IMR-90 (cell line): ENCODE results near the gene KLHL33. TPM values are rescaled to one million over a fixed set of nuclear protein-coding genes. Genes with fewer than 3 reads are reported as not detected.

Experiments
- ATAC-seq: fragments of 200-7000 bp; cut with Tn5 transposase; 2 replicates; pipeline ENCODE4 v1.9.1; 2020; ENCODE audit warnings: low read depth, mild to moderate bottlenecking, moderate library complexity
- BruUV-seq: library from RNA; stranded (reverse); fragments of 400-500 nt; replicated peaks from 2 replicates; lab custom pipeline; 2021; lab: Mats Ljungman, UMichigan
- CTCF ChIA-PET: fragments of 300-600 bp; formaldehyde crosslinking; extraction: SDS; loops from one replicate; lab custom pipeline; 2021; ENCODE audit warnings: antibody characterized with exemption; lab: Yijun Ruan, JAX
- POLR2A ChIA-PET: fragments of 300-600 bp; sonication (Branson Sonifier 250); formaldehyde crosslinking; loops from one replicate; lab custom pipeline; 2022; ENCODE audit warnings: antibody characterized with exemption; ENCODE audit not compliant: unreplicated experiment; lab: Charles Lee
- DNase-seq: peaks from one replicate; pipeline ENCODE4 v3.0.0; 2013
- H2AFZ ChIP-seq: replicated peaks from 2 replicates; pipeline ENCODE3; 2013; ENCODE audit warnings: low read length, mild to moderate bottlenecking; ENCODE audit not compliant: poor library complexity
- H2AK5ac ChIP-seq: 2 replicates; pipeline ENCODE4 v1.6.1; 2013; ENCODE audit warnings: low read depth, low read length, inconsistent platforms
- H2AK9ac ChIP-seq: replicated peaks from 2 replicates; pipeline ENCODE3; 2013; ENCODE audit warnings: mild to moderate bottlenecking, low read depth, low read length, moderate library complexity; ENCODE audit not compliant: poor library complexity
- H2BK120ac ChIP-seq: 2 replicates; pipeline ENCODE4 v1.6.1; 2013; ENCODE audit warnings: low read depth, low read length, inconsistent platforms
- H2BK15ac ChIP-seq: 3 replicates; pipeline ENCODE4 v1.6.1; 2013; ENCODE audit warnings: low read depth, low read length, inconsistent platforms
- H2BK20ac ChIP-seq: 2 replicates; pipeline ENCODE4 v1.6.1; 2013; ENCODE audit warnings: low read depth, mild to moderate bottlenecking, inconsistent platforms, low read length, moderate library complexity
- H2BK5ac ChIP-seq: 2 replicates; pipeline ENCODE4 v1.6.1; 2013; ENCODE audit warnings: mild to moderate bottlenecking, low read depth, low read length, inconsistent platforms; ENCODE audit not compliant: poor library complexity, severe bottlenecking
- H3K14ac ChIP-seq: replicated peaks from 2 replicates; pipeline ENCODE4 v1.6.1; 2013; ENCODE audit warnings: low read depth, low read length, inconsistent platforms
- H3K18ac ChIP-seq: 2 replicates; pipeline ENCODE4 v1.6.1; 2013; ENCODE audit warnings: low read depth, low read length, control low read depth
- H3K23ac ChIP-seq: 2 replicates; pipeline ENCODE4 v1.6.1; 2013; ENCODE audit warnings: low read depth, low read length, inconsistent platforms
- H3K27ac ChIP-seq: 2 replicates; pipeline ENCODE4 v1.5.1; 2013; ENCODE audit warnings: mild to moderate bottlenecking, control low read depth, low read length; ENCODE audit not compliant: insufficient read depth
- H3K27me3 ChIP-seq: 2 replicates; pipeline ENCODE4 v1.6.1; 2013; ENCODE audit warnings: low read length; ENCODE audit not compliant: control insufficient read depth, insufficient read depth
- H3K36me3 ChIP-seq: 2 replicates; pipeline ENCODE4 v1.6.1; 2013; ENCODE audit warnings: low read length, mixed read lengths; ENCODE audit not compliant: control insufficient read depth, insufficient read depth
- H3K4ac ChIP-seq: 2 replicates; pipeline ENCODE4 v1.6.1; 2013; ENCODE audit warnings: low read depth, low read length, inconsistent platforms
- H3K4me1 ChIP-seq: 2 replicates; pipeline ENCODE4 v1.6.1; 2013; ENCODE audit warnings: low read length, mixed read lengths; ENCODE audit not compliant: control insufficient read depth, insufficient read depth
- H3K4me2 ChIP-seq: 2 replicates; pipeline ENCODE4 v1.6.1; 2013; ENCODE audit warnings: low read depth, mild to moderate bottlenecking, control low read depth, low read length, moderate library complexity
- H3K4me3 ChIP-seq: 2 replicates; pipeline ENCODE4 v1.5.1; 2013; ENCODE audit warnings: low read depth, mild to moderate bottlenecking, control low read depth, low read length, moderate library complexity; ENCODE audit not compliant: insufficient read depth
- H3K56ac ChIP-seq: 2 replicates; pipeline ENCODE4 v1.6.1; 2013; ENCODE audit warnings: low read length, inconsistent platforms; ENCODE audit not compliant: insufficient read depth; ENCODE audit errors: extremely low read depth
- H3K79me1 ChIP-seq, 2 experiments: 2 replicates each; pipeline ENCODE4 v1.6.1; 2013; ENCODE audit warnings: low read length in 2 of 2, inconsistent platforms in 1 of 2, low read depth in 1 of 2
- H3K9ac ChIP-seq: 2 replicates; pipeline ENCODE4 v1.6.1; 2013; ENCODE audit warnings: low read depth, low read length, control low read depth
- H3K9me1 ChIP-seq: 2 replicates; pipeline ENCODE4 v1.6.1; 2013; ENCODE audit warnings: low read length, inconsistent platforms; ENCODE audit not compliant: insufficient read depth
- H3K9me3 ChIP-seq: 2 replicates; pipeline ENCODE4 v1.6.1; 2013; ENCODE audit warnings: low read length; ENCODE audit not compliant: control insufficient read depth, insufficient read depth
- H4K20me1 ChIP-seq: 2 replicates; pipeline ENCODE4 v1.6.1; 2013; ENCODE audit warnings: low read length, inconsistent platforms; ENCODE audit not compliant: insufficient read depth
- H4K5ac ChIP-seq: 2 replicates; pipeline ENCODE4 v1.6.1; 2013; ENCODE audit warnings: mild to moderate bottlenecking, low read depth, low read length, control low read depth
- H4K8ac ChIP-seq, 2 experiments: 2 replicates each; pipeline ENCODE4 v1.6.1; 2013; ENCODE audit warnings: low read depth in 2 of 2, low read length in 2 of 2, control low read depth in 1 of 2, inconsistent platforms in 1 of 2
- H4K91ac ChIP-seq: 2 replicates; pipeline ENCODE4 v1.6.1; 2013; ENCODE audit warnings: low read depth, low read length, inconsistent platforms; ENCODE audit not compliant: insufficient read depth
- BHLHE40 ChIP-seq: fragments of 150-350 bp; IDR thresholded peaks from 2 replicates; pipeline ENCODE4 v1.6.1; 2016; ENCODE audit warnings: mild to moderate bottlenecking, low read depth, low read length
- CEBPB ChIP-seq: IDR thresholded peaks from 2 replicates; pipeline ENCODE4 v1.6.1; 2012; ENCODE audit warnings: low read depth, low read length, improper control_type of control experiment
- CHD1 ChIP-seq: IDR thresholded peaks from 2 replicates; pipeline ENCODE4 v1.6.1; 2012; ENCODE audit warnings: low read depth, low read length, improper control_type of control experiment
- FOS ChIP-seq: fragments of 150-350 bp; IDR thresholded peaks from 2 replicates; pipeline ENCODE4 v1.6.1; 2016; ENCODE audit warnings: low read depth, low read length
- MAFK ChIP-seq: IDR thresholded peaks from 2 replicates; pipeline ENCODE4 v1.6.1; 2012; ENCODE audit warnings: low read depth, low read length, improper control_type of control experiment
- MAZ ChIP-seq: IDR thresholded peaks from 2 replicates; pipeline ENCODE4 v1.6.1; 2012; ENCODE audit warnings: low read depth, mild to moderate bottlenecking, low read length, improper control_type of control experiment, moderate library complexity, borderline replicate concordance
- MXI1 ChIP-seq: IDR thresholded peaks from 2 replicates; pipeline ENCODE4 v1.6.1; 2012; ENCODE audit warnings: low read depth, mild to moderate bottlenecking, low read length, moderate library complexity, borderline replicate concordance
- NFE2L2 ChIP-seq: fragments of 150-350 bp; IDR thresholded peaks from 2 replicates; pipeline ENCODE4 v1.6.1; 2016; ENCODE audit warnings: low read depth, mild to moderate bottlenecking, low read length
- POLR2A ChIP-seq: IDR thresholded peaks from 2 replicates; pipeline ENCODE4 v1.6.1; 2012; ENCODE audit warnings: mild to moderate bottlenecking, low read depth, low read length
- RAD21 ChIP-seq: IDR thresholded peaks from 2 replicates; pipeline ENCODE4 v1.6.1; 2012; ENCODE audit warnings: low read length, improper control_type of control experiment
- RCOR1 ChIP-seq: IDR thresholded peaks from 2 replicates; pipeline ENCODE4 v1.6.1; 2012; ENCODE audit warnings: mild to moderate bottlenecking, low read length, improper control_type of control experiment; ENCODE audit not compliant: insufficient replicate concordance
- RFX5 ChIP-seq: IDR thresholded peaks from 2 replicates; pipeline ENCODE4 v1.8.0; 2012; ENCODE audit warnings: low read depth, mild to moderate bottlenecking, low read length, moderate library complexity
- SMC3 ChIP-seq: fragments of 150-350 bp; IDR thresholded peaks from 2 replicates; pipeline ENCODE4 v1.6.1; 2016; ENCODE audit warnings: low read depth, mild to moderate bottlenecking, antibody characterized with exemption, low read length, moderate library complexity
- WGBS, 2 experiments: methylation state at CpG; one replicate each; pipeline versions ENCODE4 v1.1.5 to v1.1.7; 2013; ENCODE audit warnings: missing lambda C conversion rate in 2 of 2; ENCODE audit not compliant: insufficient read length in 1 of 2; ENCODE audit errors: extremely low coverage in 2 of 2; 5-methylcytosine and 5-hydroxymethylcytosine counted together
- dilution Hi-C: fragments of 300-500 bp; cut with HindIII; formaldehyde crosslinking; loops from one replicate; pipeline ENCODE4 v1.14.3; 2018; ENCODE audit warnings: low sequenced_read_pairs; ENCODE audit not compliant: unreplicated experiment
- in situ Hi-C: fragments of 300-500 bp; cut with MboI; formaldehyde crosslinking; loops from 3 replicates; pipeline ENCODE4 v1.14.3; 2019; ENCODE audit warnings: low sequenced_read_pairs, inconsistent platforms, mixed read lengths
- intact Hi-C: fragments of 100-400 bp; cut with micrococcal nuclease; formaldehyde crosslinking; loops from 2 replicates; pipeline ENCODE4 v1.10.0; 2022
- polyA plus RNA-seq, 3 experiments: library from polyadenylated mRNA; depleted of rRNA; stranded (reverse); fragments of >200 nt; gene quantifications; 2 replicates each; pipeline ENCODE4 v1.2.3, GENCODE V29; 2012; ENCODE audit warnings: low replicate concordance in 1 of 3
- total RNA-seq: library from RNA; depleted of rRNA; stranded (reverse); fragments of >200 nt; gene quantifications from 2 replicates; pipeline ENCODE4 v1.2.3, GENCODE V29; 2012
- TF ChIP-seq, protein P1 (sequence below): conservative IDR thresholded peaks from 2 replicates; pipeline ENCODE4 v1.5.1; 2012; ENCODE audit warnings: mild to moderate bottlenecking, low read depth, low read length, improper control_type of control experiment
- TF ChIP-seq, protein P2 (sequence below): fragments of 150-350 bp; IDR thresholded peaks from 2 replicates; pipeline ENCODE4 v1.6.1; 2016; ENCODE audit warnings: low read depth, mild to moderate bottlenecking, low read length, moderate library complexity, borderline replicate concordance
- TF ChIP-seq, protein P3 (sequence below): fragments of 150-350 bp; IDR thresholded peaks from 2 replicates; pipeline ENCODE4 v1.6.1; 2017; ENCODE audit warnings: mild to moderate bottlenecking, antibody characterized with exemption, low read length, low read depth

Gene KLHL33
- total and polyA plus RNA-seq, 2 of the 4 experiments (the other 2 are of a cell fraction) = under 0.01 to 0.03 TPM

DNA sequence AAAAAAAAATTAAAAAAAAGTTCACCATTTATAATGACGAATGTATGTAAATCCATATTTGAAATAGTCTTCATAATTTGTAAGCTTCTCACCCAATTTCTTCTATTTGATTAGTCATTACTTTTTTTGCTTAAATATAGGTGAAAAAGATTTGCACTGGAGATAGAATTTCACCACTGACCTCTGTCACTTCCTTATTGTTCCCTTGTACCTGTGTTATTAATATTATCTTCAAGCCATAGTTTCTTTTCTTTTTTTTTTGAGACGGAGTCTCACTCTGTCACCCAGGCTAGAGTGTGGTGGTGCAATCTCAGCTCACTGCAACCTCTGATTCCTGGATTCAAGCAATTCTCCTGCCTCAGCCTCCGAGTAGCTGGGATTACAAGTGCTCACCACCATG is 38.5 kb downstream of the KLHL33 start:
- DNase-seq = no peak
- no peak overlapping the region for H2BK20ac ChIP-seq
- 0 out of 4 replicates have a peak, but pooled peaks cover 0 to 8% of the 10 kb centered on the region in 2 experiments for H3K79me1 ChIP-seq
- H3K23ac ChIP-seq = no peak overlapping the region
- intact Hi-C loops = loop anchor here (10.0 kb wide), 1 partner anchor 83 kb away; no protein-coding TSS in a partner anchor
- TF ChIP-seq SMC3 (no peak), NFE2L2 (no peak), POLR2A (no peak), FOS (no peak), CHD1 (no peak), MAZ (no peak), RCOR1 (no peak), RFX5 (no peak), RAD21 (no peak), BHLHE40 (no peak), MXI1 (no peak), MAFK (no peak), CEBPB (no peak)
- TF ChIP-seq, protein P1, sequence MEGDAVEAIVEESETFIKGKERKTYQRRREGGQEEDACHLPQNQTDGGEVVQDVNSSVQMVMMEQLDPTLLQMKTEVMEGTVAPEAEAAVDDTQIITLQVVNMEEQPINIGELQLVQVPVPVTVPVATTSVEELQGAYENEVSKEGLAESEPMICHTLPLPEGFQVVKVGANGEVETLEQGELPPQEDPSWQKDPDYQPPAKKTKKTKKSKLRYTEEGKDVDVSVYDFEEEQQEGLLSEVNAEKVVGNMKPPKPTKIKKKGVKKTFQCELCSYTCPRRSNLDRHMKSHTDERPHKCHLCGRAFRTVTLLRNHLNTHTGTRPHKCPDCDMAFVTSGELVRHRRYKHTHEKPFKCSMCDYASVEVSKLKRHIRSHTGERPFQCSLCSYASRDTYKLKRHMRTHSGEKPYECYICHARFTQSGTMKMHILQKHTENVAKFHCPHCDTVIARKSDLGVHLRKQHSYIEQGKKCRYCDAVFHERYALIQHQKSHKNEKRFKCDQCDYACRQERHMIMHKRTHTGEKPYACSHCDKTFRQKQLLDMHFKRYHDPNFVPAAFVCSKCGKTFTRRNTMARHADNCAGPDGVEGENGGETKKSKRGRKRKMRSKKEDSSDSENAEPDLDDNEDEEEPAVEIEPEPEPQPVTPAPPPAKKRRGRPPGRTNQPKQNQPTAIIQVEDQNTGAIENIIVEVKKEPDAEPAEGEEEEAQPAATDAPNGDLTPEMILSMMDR = no peak
- TF ChIP-seq, protein P2, sequence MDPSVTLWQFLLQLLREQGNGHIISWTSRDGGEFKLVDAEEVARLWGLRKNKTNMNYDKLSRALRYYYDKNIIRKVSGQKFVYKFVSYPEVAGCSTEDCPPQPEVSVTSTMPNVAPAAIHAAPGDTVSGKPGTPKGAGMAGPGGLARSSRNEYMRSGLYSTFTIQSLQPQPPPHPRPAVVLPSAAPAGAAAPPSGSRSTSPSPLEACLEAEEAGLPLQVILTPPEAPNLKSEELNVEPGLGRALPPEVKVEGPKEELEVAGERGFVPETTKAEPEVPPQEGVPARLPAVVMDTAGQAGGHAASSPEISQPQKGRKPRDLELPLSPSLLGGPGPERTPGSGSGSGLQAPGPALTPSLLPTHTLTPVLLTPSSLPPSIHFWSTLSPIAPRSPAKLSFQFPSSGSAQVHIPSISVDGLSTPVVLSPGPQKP = no peak
- TF ChIP-seq, protein P3, sequence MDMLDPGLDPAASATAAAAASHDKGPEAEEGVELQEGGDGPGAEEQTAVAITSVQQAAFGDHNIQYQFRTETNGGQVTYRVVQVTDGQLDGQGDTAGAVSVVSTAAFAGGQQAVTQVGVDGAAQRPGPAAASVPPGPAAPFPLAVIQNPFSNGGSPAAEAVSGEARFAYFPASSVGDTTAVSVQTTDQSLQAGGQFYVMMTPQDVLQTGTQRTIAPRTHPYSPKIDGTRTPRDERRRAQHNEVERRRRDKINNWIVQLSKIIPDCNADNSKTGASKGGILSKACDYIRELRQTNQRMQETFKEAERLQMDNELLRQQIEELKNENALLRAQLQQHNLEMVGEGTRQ = no peak
- dilution Hi-C loops = no loop called here
- no peaks in the 10 kb centered on the region for H3K9me3 ChIP-seq
- H2BK5ac ChIP-seq = no peak overlapping the region
- H3K4ac ChIP-seq = no peak overlapping the region
- H3K4me1 ChIP-seq = no peaks in the 10 kb centered on the region
- no peak overlapping the region for H3K14ac ChIP-seq
- POLR2A ChIA-PET = no interaction called here
- no peak overlapping the region for H2BK120ac ChIP-seq
- H4K5ac ChIP-seq = no peak overlapping the region
- no peak overlapping the region for H4K8ac ChIP-seq
- peaks cover 40% of the 10 kb centered on the region for H3K36me3 ChIP-seq
- no peaks in the 10 kb centered on the region for H4K20me1 ChIP-seq
- no peak overlapping the region for H3K9ac ChIP-seq
- no peak overlapping the region for H4K91ac ChIP-seq
- H2AK9ac ChIP-seq = no peak overlapping the region
- no CpG with 5 or more reads among the region's 3 CpGs for WGBS, 2 experiments
- H2BK15ac ChIP-seq = no peak overlapping the region
- in situ Hi-C loops = no loop called here
- H3K9me1 ChIP-seq = 0 out of 2 replicates have a peak, but pooled peaks cover 8% of the 10 kb centered on the region
- no peaks in the 10 kb centered on the region for H3K27me3 ChIP-seq
- no peak overlapping the region for H3K18ac ChIP-seq
- no peak overlapping the region for H3K27ac ChIP-seq
- H2AK5ac ChIP-seq = no peak overlapping the region
- CTCF ChIA-PET = interaction anchor here (0.7 kb wide), 1 partner anchor 230 kb away, joined by 4 read pairs; no protein-coding TSS in a partner anchor
- no peak overlapping the region for H2AFZ ChIP-seq
- H3K4me3 ChIP-seq = no peak overlapping the region
- ATAC-seq = no peak
- no TSS peak for BruUV-seq
- H3K56ac ChIP-seq = no peak overlapping the region
- no peak overlapping the region for H3K4me2 ChIP-seq
